Naive B cell (primary cell): ENCODE results near the gene CCDC85C. TPM values are rescaled to one million over a fixed set of nuclear protein-coding genes. Genes with fewer than 3 reads are reported as not detected.

ENCODE experiments used
- ATAC-seq, 2 donors: fragments of 150-1000 bp; cut with Tn5 transposase; 2 replicates each; pipeline ENCODE4 v1.10.0; 2021; ENCODE audit warnings: low read depth in 2 of 2, mild to moderate bottlenecking in 2 of 2, moderate library complexity in 2 of 2
- DNase-seq: peaks from one replicate; pipeline ENCODE4 v3.0.0; 2022
- H3K27ac Mint-ChIP-seq, 6 donors: one replicate each; pipeline ENCODE4 v1.8.0; 2020 to 2022; ENCODE audit warnings: mild to moderate bottlenecking in 6 of 6, mixed read lengths in 6 of 6, moderate library complexity in 5 of 6, inconsistent platforms in 2 of 6
- H3K27me3 Mint-ChIP-seq, 3 donors: one replicate each; pipeline ENCODE4 v1.8.0; 2021 to 2022; ENCODE audit warnings: mixed read lengths in 3 of 3, mild to moderate bottlenecking in 1 of 3
- H3K36me3 Mint-ChIP-seq, 2 donors: one replicate each; pipeline ENCODE4 v1.8.0; 2020 to 2022; ENCODE audit warnings: mixed read lengths in 2 of 2, inconsistent platforms in 1 of 2, mild to moderate bottlenecking in 1 of 2
- H3K4me1 Mint-ChIP-seq, 3 donors: one replicate each; pipeline ENCODE4 v1.8.0; 2020 to 2022; ENCODE audit warnings: mixed read lengths in 3 of 3, inconsistent platforms in 1 of 3, mild to moderate bottlenecking in 1 of 3, moderate library complexity in 1 of 3
- H3K4me3 Mint-ChIP-seq, 8 donors: one replicate each; pipeline ENCODE4 v1.8.0; 2020 to 2022; ENCODE audit warnings: mild to moderate bottlenecking in 8 of 8, mixed read lengths in 8 of 8, moderate library complexity in 8 of 8, inconsistent platforms in 2 of 8
- H3K9me3 Mint-ChIP-seq, 7 donors: one replicate each; pipeline ENCODE4 v1.8.0; 2020 to 2022; ENCODE audit warnings: mixed read lengths in 7 of 7, mild to moderate bottlenecking in 5 of 7, inconsistent platforms in 2 of 7, moderate library complexity in 1 of 7
- polyA plus RNA-seq, 6 donors: library from polyadenylated mRNA; unstranded; fragments of 300-500 nt; fragmentation: Illumina TruSeq; gene quantifications; one replicate each; pipeline ENCODE4 v1.2.3, GENCODE V29; 2021; ENCODE audit warnings: low read depth in 6 of 6

The CCDC85C gene
- polyA plus RNA-seq, 6 donors from 2014 or later = 0.05 to 0.28 (median 0.24) TPM

DNA sequence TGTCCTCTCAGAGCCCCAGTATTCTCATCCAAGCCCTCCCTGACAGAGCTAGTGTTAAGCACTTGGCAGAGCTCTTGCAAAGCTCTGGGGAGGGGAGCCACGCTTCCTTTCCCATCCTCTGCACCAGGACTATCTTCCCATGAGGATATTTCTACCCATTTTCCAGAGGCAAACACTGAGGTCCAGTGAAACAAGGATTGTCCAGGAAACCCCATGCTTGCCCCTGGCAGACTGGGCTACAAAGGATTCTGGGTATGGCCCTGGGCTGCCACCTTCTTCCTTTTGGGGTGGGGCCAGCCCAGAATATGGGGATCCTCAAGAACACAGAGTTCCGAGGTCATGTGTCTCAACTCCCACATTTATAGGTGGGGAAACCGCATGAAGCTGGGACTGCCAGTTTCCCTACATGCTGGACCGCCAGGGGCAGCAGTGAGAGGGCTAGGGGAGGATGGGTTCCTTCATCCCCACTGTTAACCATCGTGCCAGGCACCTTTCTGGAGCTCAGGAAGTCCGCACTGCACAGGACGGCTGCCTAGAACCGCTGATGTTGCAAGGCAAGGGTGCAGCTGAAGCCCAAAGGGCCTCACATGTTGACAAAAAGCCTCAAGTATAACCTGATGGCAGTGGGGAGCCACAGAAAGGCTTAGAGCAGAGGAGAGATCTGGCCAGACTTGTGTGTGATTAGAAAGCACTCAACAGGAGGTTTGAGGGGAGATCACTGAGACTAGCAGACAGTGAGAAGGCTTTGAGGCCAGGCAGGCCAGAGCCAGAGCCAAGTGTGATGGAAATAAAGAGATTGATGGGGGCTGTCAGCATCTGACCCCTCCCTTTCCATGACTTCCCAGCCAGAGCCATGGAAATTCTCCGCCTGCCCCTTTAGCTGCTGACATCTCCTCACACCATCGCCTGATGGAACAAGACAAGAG is 5.5 kb upstream of the CCDC85C start:
- no peaks in the 10 kb centered on the region for H3K36me3 Mint-ChIP-seq
- peak overlapping the region in 2 of 6 donors; percentile 69 to 72 for H3K27ac Mint-ChIP-seq
- H3K4me3 Mint-ChIP-seq = no peak overlapping the region

DNA sequence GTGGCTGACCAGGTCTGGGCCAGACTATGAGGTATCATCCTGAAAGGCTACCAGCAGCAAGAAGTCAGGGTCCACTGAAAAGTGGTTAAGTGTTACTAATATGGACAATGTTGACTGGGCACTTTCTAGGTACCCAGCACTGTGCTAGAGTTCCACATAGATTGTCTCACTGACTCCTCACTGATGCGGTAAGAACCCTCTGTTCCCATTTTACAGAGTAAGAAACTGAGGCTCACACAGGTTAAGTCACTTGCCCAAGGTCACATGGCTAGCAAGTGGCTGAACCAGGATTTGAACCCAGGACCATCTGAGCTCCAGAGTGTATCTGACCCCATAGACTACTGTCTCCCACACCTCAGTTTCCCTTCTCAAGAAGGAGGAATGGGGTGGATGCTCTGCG is 4.6 kb upstream of the CCDC85C start:
- H3K27me3 Mint-ChIP-seq = peaks cover 0 to 17% (median 0%) of the 10 kb centered on the region in 3 donors
- no peaks in the 10 kb centered on the region for H3K36me3 Mint-ChIP-seq
- no peak for ATAC-seq
- no peak overlapping the region for H3K27ac Mint-ChIP-seq
- peaks cover 8% of the 10 kb centered on the region in 3 donors for H3K4me1 Mint-ChIP-seq
- no peak for DNase-seq
- no peaks in the 10 kb centered on the region for H3K9me3 Mint-ChIP-seq
- no peak overlapping the region for H3K4me3 Mint-ChIP-seq

More for the DNA sequence above, 5.5 kb upstream of the CCDC85C start:
- H3K9me3 Mint-ChIP-seq = no peaks in the 10 kb centered on the region
- ATAC-seq = no peak
- H3K27me3 Mint-ChIP-seq = peaks cover 0 to 22% (median 1%) of the 10 kb centered on the region in 3 donors
- DNase-seq = no peak
- peaks cover 8% of the 10 kb centered on the region in 3 donors for H3K4me1 Mint-ChIP-seq

DNA sequence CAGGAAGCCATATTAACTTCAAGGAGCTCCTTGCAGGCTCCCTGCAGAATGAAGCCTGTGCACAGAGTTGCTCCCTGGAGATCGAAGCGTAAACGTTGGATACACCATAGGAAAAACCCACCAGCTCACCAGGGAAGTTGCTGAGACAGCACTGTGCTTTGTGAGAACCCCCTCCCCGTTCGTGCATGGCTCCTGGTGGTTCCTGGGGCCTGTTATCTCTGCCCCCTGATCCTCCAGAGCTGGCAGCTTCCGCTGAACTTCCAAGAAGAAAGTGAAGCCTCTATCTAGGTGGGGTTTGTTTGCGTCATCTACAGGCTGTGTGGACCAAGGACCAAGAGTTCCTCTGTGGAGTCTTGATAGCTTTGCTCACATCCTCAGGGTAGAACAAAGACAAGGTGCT is 2.4 kb upstream of the CCDC85C start:
- no peak for DNase-seq
- Mint-ChIP-seq H3K36me3 (no peaks in the 10 kb centered on the region), H3K27ac (no peak overlapping the region), H3K4me3 (peak overlapping the region in 4 of 8 donors; percentile 15 to 91 (median 67)), H3K27me3 (peaks cover 0 to 28% (median 0%) of the 10 kb centered on the region in 3 donors), H3K9me3 (no peaks in the 10 kb centered on the region), H3K4me1 (peaks cover 8 to 11% (median 8%) of the 10 kb centered on the region in 3 donors)
- ATAC-seq = no peak

DNA sequence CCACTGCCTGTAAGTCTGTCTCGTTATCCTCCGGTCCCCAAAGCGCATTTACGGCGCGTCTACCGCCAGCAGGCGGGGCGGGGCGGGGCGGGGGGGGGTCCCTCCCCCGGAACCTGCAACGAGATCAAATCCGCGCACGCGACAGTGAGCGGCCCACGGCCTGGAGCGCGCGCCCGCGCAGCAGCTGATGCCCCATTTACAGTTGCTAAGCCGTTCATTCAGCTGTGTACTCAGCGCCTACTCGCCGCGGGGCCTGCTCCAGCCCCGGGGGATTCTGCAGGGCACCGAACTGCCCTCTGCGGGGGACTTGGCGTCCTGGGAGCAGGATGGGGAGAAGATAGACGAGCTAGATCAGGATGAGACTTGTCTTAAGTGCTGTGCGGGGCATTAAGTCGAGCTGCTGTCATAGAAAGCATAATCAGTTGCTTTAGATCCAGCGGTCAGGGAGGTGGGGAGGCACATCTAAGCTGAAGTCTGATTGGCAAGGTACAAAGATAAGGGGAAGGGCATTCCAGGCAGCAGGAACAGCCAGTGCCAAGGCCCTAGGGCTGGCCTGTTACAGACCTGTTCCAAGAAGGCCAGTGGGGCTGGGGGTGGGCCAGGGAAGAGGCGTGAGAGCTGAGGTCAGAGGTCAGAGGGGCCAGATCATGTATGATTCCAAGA is 1.4 kb upstream of the CCDC85C start:
- Mint-ChIP-seq H3K27me3 (peaks cover 0 to 33% (median 0%) of the 10 kb centered on the region in 3 donors), H3K4me1 (peaks cover 8 to 11% (median 8%) of the 10 kb centered on the region in 3 donors), H3K27ac (peak overlapping the region; percentile 15 to 94 (median 34)), H3K4me3 (peak overlapping the region; percentile 81 to 94 (median 92)), H3K9me3 (no peaks in the 10 kb centered on the region), H3K36me3 (no peaks in the 10 kb centered on the region)
- peak; percentile 65 for DNase-seq
- ATAC-seq = peak; percentile 25 to 35

DNA sequence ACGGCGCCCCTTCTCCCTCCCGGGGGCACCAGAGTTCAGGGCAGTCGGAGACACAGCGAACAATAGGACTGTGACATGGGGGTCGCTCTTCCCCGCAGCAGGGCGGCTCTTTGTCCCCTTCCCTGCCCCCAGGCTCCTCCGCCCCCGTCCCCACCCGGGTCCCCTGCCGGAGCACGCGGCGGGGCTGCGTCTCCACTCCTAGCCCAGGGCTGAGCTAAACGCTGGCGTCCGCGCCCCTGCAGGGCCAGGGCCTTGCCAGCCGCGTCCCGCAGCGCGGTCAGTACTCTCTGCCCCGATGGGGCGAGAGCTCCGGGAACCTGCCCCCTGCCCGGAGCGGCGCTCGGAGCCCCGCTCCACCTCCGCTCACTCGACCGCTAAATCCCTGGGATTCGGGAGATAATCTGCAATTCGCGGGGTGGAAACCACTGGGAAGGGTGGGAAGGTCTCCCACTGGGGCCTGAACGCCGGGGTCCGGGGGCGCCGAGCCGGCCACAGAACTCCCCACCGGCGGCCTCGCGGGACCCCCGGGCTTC is 825 bp upstream of the CCDC85C start:
- H3K4me1 Mint-ChIP-seq = peaks cover 8 to 11% (median 8%) of the 10 kb centered on the region in 3 donors
- DNase-seq (no peak), ATAC-seq (peak; percentile 17 to 22)
- no peaks in the 10 kb centered on the region for H3K36me3 Mint-ChIP-seq
- peak overlapping the region in 2 of 6 donors; percentile 11 to 15 for H3K27ac Mint-ChIP-seq
- no peaks in the 10 kb centered on the region for H3K9me3 Mint-ChIP-seq
- H3K27me3 Mint-ChIP-seq = peaks cover 0 to 38% (median 4%) of the 10 kb centered on the region in 3 donors
- peak overlapping the region; percentile 81 to 94 (median 92) for H3K4me3 Mint-ChIP-seq

DNA sequence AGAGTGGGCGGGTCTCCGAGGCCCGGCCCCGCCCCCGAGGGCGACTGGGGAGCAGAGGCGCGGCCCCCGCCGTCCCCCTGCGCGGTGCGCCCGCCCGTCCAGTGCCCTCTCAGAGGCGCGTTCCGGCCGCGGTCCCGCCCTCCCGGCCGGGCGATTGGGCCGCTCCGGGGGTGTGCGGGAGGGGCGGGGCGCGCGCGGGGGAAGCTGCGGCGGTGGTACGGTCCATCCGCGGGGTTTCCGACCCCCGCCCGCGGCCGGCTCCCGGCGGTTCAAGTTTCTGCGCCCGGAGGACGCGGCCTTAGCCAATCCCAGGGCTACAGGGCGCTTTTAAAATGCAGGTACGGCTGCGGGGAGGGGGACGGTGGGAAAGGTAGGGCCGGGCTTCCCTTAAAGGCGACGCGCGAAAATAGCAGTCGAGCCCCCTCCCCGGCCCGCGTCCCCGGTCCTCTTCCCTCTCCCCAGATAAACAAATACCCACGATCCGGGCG is 315 bp upstream of the CCDC85C start:
- peaks cover 0 to 39% (median 4%) of the 10 kb centered on the region in 3 donors for H3K27me3 Mint-ChIP-seq
- no peaks in the 10 kb centered on the region for H3K9me3 Mint-ChIP-seq
- H3K4me1 Mint-ChIP-seq = peaks cover 8 to 11% (median 8%) of the 10 kb centered on the region in 3 donors
- DNase-seq (peak; percentile 95), ATAC-seq (peak; percentile 91)
- peak overlapping the region in 3 of 6 donors; percentile 11 to 47 (median 15) for H3K27ac Mint-ChIP-seq
- H3K4me3 Mint-ChIP-seq = peak overlapping the region; percentile 81 to 94 (median 92)
- H3K36me3 Mint-ChIP-seq = no peaks in the 10 kb centered on the region

DNA sequence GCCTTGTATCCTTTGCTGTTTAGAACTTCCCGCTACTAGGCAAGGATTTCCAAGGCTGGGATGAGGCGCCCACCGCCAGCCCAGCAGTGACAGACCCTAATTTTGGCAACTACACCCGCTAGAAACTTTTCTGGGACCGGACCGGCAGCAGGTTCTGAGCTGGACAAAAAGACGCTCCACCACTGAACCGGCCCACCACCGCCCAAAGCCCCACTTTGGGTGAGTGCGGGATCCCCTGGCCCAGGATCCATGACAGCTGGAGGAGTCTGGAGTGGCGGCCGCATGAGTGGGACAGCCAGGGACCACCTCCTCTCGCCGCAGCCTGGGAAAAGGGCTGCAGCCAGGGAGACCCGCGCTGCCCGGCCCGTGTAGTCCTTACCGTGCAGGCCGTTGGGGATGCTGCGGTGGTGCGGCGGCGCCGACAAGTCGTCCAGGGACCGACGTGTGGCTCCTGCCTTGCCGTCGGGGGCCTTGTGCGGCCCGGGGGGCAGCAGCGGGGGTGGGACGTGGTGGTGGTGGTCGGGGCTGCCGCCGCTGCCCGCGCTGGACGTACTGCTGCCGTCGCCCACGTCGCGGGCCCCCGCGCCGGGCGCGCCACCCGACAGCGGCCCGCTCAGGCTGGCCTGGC is 1.1 kb downstream of the CCDC85C start:
- Mint-ChIP-seq H3K27me3 (peaks cover 0 to 42% (median 4%) of the 10 kb centered on the region in 3 donors), H3K27ac (peak overlapping the region in 2 of 6 donors; percentile 24 to 41), H3K4me1 (peaks cover 8 to 11% (median 8%) of the 10 kb centered on the region in 3 donors), H3K36me3 (no peaks in the 10 kb centered on the region), H3K9me3 (no peaks in the 10 kb centered on the region), H3K4me3 (peak overlapping the region; percentile 57 to 84 (median 75))
- DNase-seq = no peak
- ATAC-seq = no peak

DNA sequence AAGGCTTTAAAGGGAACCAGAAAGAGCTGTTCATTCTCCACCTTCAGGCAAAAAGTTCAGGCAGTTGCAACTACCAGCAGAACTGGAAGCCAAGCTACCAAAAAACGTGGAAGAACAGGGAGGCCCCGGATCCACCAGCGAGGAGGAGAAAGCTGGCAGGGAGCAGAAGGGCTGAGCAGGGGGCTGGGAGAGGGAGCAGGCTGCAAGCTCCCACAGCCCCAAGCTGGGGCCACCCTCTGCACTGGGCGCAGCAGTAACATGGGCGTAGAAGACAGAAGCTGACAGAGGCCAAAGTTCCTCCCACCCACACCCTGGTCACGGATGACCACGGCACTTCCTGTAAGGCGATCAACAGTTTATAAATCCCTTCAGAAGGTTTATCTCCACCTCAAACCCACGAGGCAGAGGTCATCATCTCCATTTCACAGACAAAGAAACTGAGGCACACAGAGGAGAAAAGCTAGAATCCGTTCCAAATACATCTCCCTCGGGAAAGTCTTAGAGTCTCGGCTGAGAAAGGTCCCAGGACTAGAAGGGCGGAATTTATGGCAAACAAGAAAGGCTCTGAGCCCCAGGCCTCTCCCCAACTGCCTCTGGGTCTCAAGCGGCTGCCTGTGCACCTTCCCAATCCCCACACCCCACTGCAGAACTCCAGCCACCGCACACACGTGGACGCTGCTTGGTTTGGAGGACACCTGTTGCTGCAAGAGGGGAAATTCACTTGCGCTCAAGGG is 1.8 kb downstream of the CCDC85C start:
- H3K36me3 Mint-ChIP-seq = no peaks in the 10 kb centered on the region
- H3K27ac Mint-ChIP-seq = peak overlapping the region in 2 of 6 donors; percentile 41 to 71
- peaks cover 8 to 11% (median 8%) of the 10 kb centered on the region in 3 donors for H3K4me1 Mint-ChIP-seq
- H3K27me3 Mint-ChIP-seq = peaks cover 0 to 45% (median 4%) of the 10 kb centered on the region in 3 donors
- DNase-seq (no peak), ATAC-seq (no peak)
- H3K4me3 Mint-ChIP-seq = peak overlapping the region; percentile 57 to 84 (median 77)
- no peaks in the 10 kb centered on the region for H3K9me3 Mint-ChIP-seq

DNA sequence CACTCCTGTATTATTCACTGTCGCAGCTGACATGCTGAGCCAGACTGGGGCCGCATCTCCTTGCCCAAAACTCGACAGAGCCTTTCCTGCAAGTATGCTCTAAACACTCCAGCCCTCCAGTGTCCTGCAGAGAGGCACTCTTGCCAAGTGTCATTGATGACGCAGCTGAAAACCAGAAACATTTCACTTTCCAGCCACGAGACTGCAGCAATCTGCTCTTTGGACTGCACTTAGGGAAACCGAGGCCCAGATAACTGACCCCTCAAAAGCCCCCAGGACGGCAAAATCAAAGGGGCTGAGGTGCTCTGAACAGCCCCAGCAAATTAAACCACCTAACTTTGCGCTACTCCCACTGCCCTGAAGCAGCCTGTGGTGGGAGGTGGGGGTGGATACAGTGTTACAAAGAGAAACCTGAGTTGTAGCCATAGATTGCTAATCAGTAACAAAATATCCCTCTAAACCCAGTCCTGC is 2.6 kb downstream of the CCDC85C start:
- peaks cover 8% of the 10 kb centered on the region in 3 donors for H3K4me1 Mint-ChIP-seq
- H3K4me3 Mint-ChIP-seq = peak overlapping the region in 4 of 8 donors; percentile 48 to 79 (median 70)
- DNase-seq (no peak), ATAC-seq (no peak)
- H3K27ac Mint-ChIP-seq = peak overlapping the region in 1 of 6 donors; percentile 62
- peaks cover 0 to 44% (median 4%) of the 10 kb centered on the region in 3 donors for H3K27me3 Mint-ChIP-seq
- H3K9me3 Mint-ChIP-seq = no peaks in the 10 kb centered on the region
- no peaks in the 10 kb centered on the region for H3K36me3 Mint-ChIP-seq

DNA sequence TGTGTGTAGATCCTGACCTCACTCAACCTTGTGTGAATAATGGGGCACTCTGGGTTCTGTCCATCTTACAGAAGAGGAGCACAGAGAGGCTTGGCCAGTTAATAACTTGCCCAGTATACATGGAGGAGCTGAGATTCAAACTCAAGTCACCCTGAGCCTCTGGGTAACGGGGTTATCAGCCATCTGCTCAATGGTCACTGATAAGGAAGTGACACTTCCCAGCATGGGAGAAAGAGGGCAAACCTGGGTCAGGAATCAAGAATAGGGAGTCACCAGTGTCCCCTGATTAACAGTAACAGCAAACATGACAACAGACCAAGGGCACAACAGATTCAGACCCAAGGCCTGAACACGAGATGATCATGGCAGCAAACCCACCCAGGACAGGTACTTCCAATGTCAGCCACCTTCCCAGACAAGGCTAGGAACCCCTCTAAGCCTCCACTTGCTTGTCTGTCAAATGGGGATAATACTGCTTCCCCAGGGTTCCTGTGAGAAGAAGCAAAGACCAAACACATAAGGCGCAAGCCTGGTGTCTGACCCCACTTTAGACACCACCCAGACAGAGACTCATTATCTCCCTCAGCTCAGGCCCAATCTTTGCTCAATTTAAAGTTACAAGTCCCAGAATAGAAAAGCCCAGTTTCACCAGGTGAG is 3.6 kb downstream of the CCDC85C start:
- Mint-ChIP-seq H3K27ac (no peak overlapping the region), H3K9me3 (no peaks in the 10 kb centered on the region), H3K36me3 (no peaks in the 10 kb centered on the region), H3K27me3 (peaks cover 0 to 44% (median 4%) of the 10 kb centered on the region in 3 donors), H3K4me3 (peak overlapping the region in 2 of 8 donors; percentile 27 to 73), H3K4me1 (peaks cover 3 to 5% (median 4%) of the 10 kb centered on the region in 3 donors)
- DNase-seq = no peak
- no peak for ATAC-seq

DNA sequence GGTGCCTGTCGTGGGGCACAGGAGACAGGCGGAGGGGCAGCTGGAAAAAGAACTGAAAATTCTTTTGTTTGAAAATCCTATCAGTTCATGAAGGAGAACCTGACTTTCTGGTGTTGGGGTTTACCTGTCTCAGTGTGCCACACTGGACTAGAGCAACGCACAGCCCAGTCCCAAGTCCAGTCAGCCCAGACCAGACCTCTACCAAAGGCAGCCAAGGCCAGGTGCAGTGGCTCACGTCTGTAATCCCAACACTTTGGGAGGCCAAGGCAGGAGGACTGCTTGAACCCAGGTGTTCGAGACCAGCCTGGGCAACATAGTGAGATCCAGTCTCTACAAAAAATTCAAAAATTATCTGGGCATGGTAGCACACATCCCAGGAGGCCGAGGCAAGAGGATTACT is 4.6 kb downstream of the CCDC85C start:
- no peak for ATAC-seq
- H3K4me3 Mint-ChIP-seq = peak overlapping the region in 1 of 8 donors; percentile 25
- no peaks in the 10 kb centered on the region for H3K36me3 Mint-ChIP-seq
- peaks cover 0 to 44% (median 4%) of the 10 kb centered on the region in 3 donors for H3K27me3 Mint-ChIP-seq
- no peaks in the 10 kb centered on the region for H3K9me3 Mint-ChIP-seq
- H3K4me1 Mint-ChIP-seq = peaks cover 0 to 9% (median 8%) of the 10 kb centered on the region in 3 donors
- DNase-seq = no peak
- H3K27ac Mint-ChIP-seq = no peak overlapping the region

DNA sequence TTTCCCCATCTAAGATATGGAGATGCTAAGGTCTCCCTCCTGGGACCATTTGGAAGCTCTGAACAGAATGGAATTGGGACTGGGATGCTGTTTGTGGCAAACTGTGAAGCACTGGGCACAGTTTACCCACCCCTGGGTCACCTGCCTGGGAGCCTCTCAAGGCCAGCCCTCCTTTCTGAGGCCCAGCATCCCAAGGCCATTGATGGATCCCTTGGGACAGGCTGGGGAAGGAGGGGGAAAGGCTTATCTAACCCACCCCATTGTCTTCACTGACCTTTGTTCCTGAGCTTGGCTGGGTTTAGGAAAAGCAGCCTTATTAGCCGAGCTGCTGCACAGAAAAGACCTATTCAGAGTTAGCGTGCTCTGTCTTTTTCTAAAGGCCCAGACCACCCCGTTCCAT is 5.2 kb downstream of the CCDC85C start:
- H3K4me1 Mint-ChIP-seq = peaks cover 0 to 9% (median 8%) of the 10 kb centered on the region in 3 donors
- peaks cover 0 to 44% (median 4%) of the 10 kb centered on the region in 3 donors for H3K27me3 Mint-ChIP-seq
- H3K36me3 Mint-ChIP-seq = no peaks in the 10 kb centered on the region
- no peak overlapping the region for H3K27ac Mint-ChIP-seq
- no peak overlapping the region for H3K4me3 Mint-ChIP-seq
- H3K9me3 Mint-ChIP-seq = no peaks in the 10 kb centered on the region
- no peak for DNase-seq
- no peak for ATAC-seq
